ENCODE data around the gene KNCN.

The KNCN gene

DNA sequence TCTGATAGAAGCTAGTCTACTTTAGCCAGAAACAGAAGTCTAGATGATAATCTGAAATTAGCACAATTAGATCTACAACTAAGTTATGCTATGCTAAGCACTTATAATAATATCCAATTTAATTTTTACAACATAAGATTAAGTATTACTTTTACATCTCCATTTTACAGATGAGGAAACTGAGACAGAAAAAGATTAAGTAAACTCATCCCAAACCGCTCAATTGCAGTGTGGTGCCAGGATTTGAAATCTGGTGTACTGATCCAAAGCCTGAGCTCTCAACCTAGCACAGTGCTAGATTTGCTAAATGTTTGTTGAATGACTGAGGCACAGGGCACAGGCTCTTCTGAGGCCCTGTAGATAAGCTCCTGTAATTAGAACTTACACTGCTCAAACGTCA, 13.8 kb downstream of the KNCN start:
- Histone ChIP-seq H3K27ac (ENCODE audit: low read length) (no peak overlapping the region), H3K9ac (ENCODE audit: low read length) (no peak overlapping the region), H3K4me1 (ENCODE audit: low read length) (peaks cover 7% of the 10 kb centered on the region), H3K9me3 (ENCODE audit: insufficient read depth, low read length) (no peaks in the 10 kb centered on the region), H3K36me3 (replicated peaks; ENCODE audit: low read depth, low read length) (no peaks in the 10 kb centered on the region), H2AFZ (ENCODE audit: low read depth, low read length) (no peak overlapping the region), H3K4me3 (ENCODE audit: low read length) (no peak overlapping the region), H3K27me3 (ENCODE audit: low read depth, low read length) (peaks cover 20% of the 10 kb centered on the region), H3K79me2 (ENCODE audit: low read length) (no peaks in the 10 kb centered on the region), H4K20me1 (ENCODE audit: insufficient read depth, low read length) (no peaks in the 10 kb centered on the region), H3K4me2 (ENCODE audit: low read length) (no peak overlapping the region)
- TF ChIP-seq CTCF (IDR thresholded peaks at IDR 0.05; ENCODE audit: low read depth, low read length) (no peak), EZH2phosphoT487 (IDR thresholded peaks at IDR 0.05; ENCODE audit: low read depth) (no peak)

DNA sequence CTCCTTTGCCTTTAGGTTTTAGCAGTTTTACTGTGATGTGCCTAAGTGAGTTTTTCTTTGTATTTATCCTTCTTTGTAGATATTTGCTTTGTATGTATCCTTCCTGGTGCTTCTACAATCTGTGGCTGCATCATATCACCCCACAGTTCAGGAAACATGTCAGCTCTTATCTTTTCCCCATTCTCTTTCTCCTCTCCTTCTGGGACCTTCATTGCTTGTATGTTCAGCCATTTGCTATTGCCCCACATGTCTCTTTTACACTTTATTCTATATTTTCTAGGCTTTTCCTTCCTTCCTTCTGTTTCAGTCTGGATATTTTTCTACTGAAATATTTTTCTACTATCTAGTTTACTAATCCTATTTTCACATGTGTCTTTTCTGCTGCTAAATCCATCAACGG, 14.9 kb downstream of the KNCN start:
- Histone ChIP-seq H3K4me3 (ENCODE audit: low read length) (no peak overlapping the region), H3K27me3 (ENCODE audit: low read depth, low read length) (peaks cover 20% of the 10 kb centered on the region)
- TF ChIP-seq CTCF (IDR thresholded peaks at IDR 0.05; ENCODE audit: low read depth, low read length) (no peak), EZH2phosphoT487 (IDR thresholded peaks at IDR 0.05; ENCODE audit: low read depth) (no peak)

GRCh38 chr1:46535063-46535462, 16.4 kb downstream of the KNCN start:
- H3K4me3 ChIP-seq (ENCODE audit: low read length), result no peak overlapping the region
- peaks cover 7% of the 10 kb centered on the region for H3K4me1 ChIP-seq (ENCODE audit: low read length)
- H4K20me1 ChIP-seq (ENCODE audit: insufficient read depth, low read length), result no peaks in the 10 kb centered on the region
- peak; percentile 60 for TF ChIP-seq CTCF (IDR thresholded peaks at IDR 0.05; ENCODE audit: low read depth, low read length)
- no peak for TF ChIP-seq EZH2phosphoT487 (IDR thresholded peaks at IDR 0.05; ENCODE audit: low read depth)
- H3K79me2 ChIP-seq (ENCODE audit: low read length), result no peaks in the 10 kb centered on the region
- no peak overlapping the region for H2AFZ ChIP-seq (ENCODE audit: low read depth, low read length)
- H3K27me3 ChIP-seq (ENCODE audit: low read depth, low read length), result peaks cover 20% of the 10 kb centered on the region
- no peak overlapping the region for H3K9ac ChIP-seq (ENCODE audit: low read length)
- H3K27ac ChIP-seq (ENCODE audit: low read length), result no peak overlapping the region
- no peaks in the 10 kb centered on the region for H3K36me3 ChIP-seq (replicated peaks; ENCODE audit: low read depth, low read length)
- H3K4me2 ChIP-seq (ENCODE audit: low read length), result peak overlapping the region; percentile 32; the same call in 1 of the 2 replicates
- H3K9me3 ChIP-seq (ENCODE audit: insufficient read depth, low read length), result no peaks in the 10 kb centered on the region

More for the DNA sequence above, 14.9 kb downstream of the KNCN start:
- Histone ChIP-seq H2AFZ (ENCODE audit: low read depth, low read length) (no peak overlapping the region), H3K9me3 (ENCODE audit: insufficient read depth, low read length) (no peaks in the 10 kb centered on the region), H4K20me1 (ENCODE audit: insufficient read depth, low read length) (no peaks in the 10 kb centered on the region), H3K9ac (ENCODE audit: low read length) (no peak overlapping the region), H3K27ac (ENCODE audit: low read length) (no peak overlapping the region), H3K4me2 (ENCODE audit: low read length) (no peak overlapping the region), H3K79me2 (ENCODE audit: low read length) (no peaks in the 10 kb centered on the region), H3K4me1 (ENCODE audit: low read length) (peaks cover 7% of the 10 kb centered on the region), H3K36me3 (replicated peaks; ENCODE audit: low read depth, low read length) (no peaks in the 10 kb centered on the region)

GRCh38 chr1:46533179-46533864, 18.1 kb downstream of the KNCN start:
- Histone ChIP-seq H3K27ac (ENCODE audit: low read length) (no peak overlapping the region), H3K4me3 (ENCODE audit: low read length) (peak overlapping the region; percentile 78), H3K36me3 (replicated peaks; ENCODE audit: low read depth, low read length) (no peaks in the 10 kb centered on the region), H4K20me1 (ENCODE audit: insufficient read depth, low read length) (no peaks in the 10 kb centered on the region), H3K27me3 (ENCODE audit: low read depth, low read length) (peaks cover 28% of the 10 kb centered on the region), H3K9ac (ENCODE audit: low read length) (peak overlapping the region; percentile 52), H3K9me3 (ENCODE audit: insufficient read depth, low read length) (no peaks in the 10 kb centered on the region), H3K79me2 (ENCODE audit: low read length) (no peaks in the 10 kb centered on the region), H3K4me2 (ENCODE audit: low read length) (peak overlapping the region; percentile 84), H3K4me1 (ENCODE audit: low read length) (peaks cover 11% of the 10 kb centered on the region), H2AFZ (ENCODE audit: low read depth, low read length) (0 out of 2 replicates have a peak overlapping the region, but pooled peaks have one; percentile 70)
- TF ChIP-seq EZH2phosphoT487 (IDR thresholded peaks at IDR 0.05; ENCODE audit: low read depth), result no peak
- TF ChIP-seq CTCF (IDR thresholded peaks at IDR 0.05; ENCODE audit: low read depth, low read length), result no peak
